K562 (cell line): ENCODE data around the gene DDX11. TPM values are rescaled to one million over a fixed set of nuclear protein-coding genes. Genes with fewer than 3 reads are reported as not detected.
"Not testable (repeated sequence)": the region's sequence is repeated elsewhere in the genome, so short reads cannot be mapped to it uniquely, and the experiment has no call there.

Source experiments
- ATAC-seq: fragments of 200-7000 bp; cut with Tn5 transposase; 3 replicates; pipeline ENCODE4 v1.9.1; 2020; ENCODE audit warnings: moderate library complexity
- BruUV-seq: library from RNA; stranded (reverse); fragments of 400-500 nt; replicated peaks from 2 replicates; lab custom pipeline; 2021; lab: Mats Ljungman, UMichigan
- CTCF ChIA-PET: fragments of 300-600 bp; formaldehyde crosslinking; extraction: SDS; loops from one replicate; lab custom pipeline; 2021; ENCODE audit warnings: low intra/inter-chr PET ratio; lab: Yijun Ruan, JAX
- POLR2A ChIA-PET: fragments of 300-600, 350-650 bp; sonication (Branson Sonifier 250); formaldehyde crosslinking; extraction: SDS; loops from one replicate; lab custom pipeline; 2021; ENCODE audit warnings: antibody characterized with exemption, inconsistent platforms; lab: Yijun Ruan, JAX
- DNase-seq, 4 experiments: peaks; one replicate each; pipeline versions ENCODE4 v3.0.0 to v3.0.0-alpha.2; 2011 to 2018; ENCODE audit warnings: low spot score in 3 of 4, mixed read lengths in 3 of 4; ENCODE audit errors: extremely low read depth in 1 of 4
- FAIRE-seq: peaks from 2 replicates; lab custom pipeline; 2011; peaks lifted over from hg19 to GRCh38; lab: Jason Lieb, UNC
- H2AFZ ChIP-seq: 2 replicates; pipeline ENCODE4 v1.6.0; 2011; ENCODE audit warnings: low read depth, low read length, control low read depth, inconsistent platforms
- H3K27ac ChIP-seq: fragments of 200-600 bp; 3 replicates; pipeline ENCODE4 v1.8.0; 2011; ENCODE audit warnings: low read depth, mild to moderate bottlenecking, control low read depth, inconsistent platforms, low read length, moderate library complexity, mixed read lengths; ENCODE audit errors: extremely low read depth
- H3K27me3 ChIP-seq, 2 experiments: fragments of 300-600 bp in 1 of 2; 2 replicates in 1 of 2; 3 replicates in 1 of 2; pipeline versions ENCODE4 v1.6.0 to v1.8.0; 2011; ENCODE audit warnings: inconsistent platforms in 2 of 2, low read length in 2 of 2, mild to moderate bottlenecking in 1 of 2, mixed read lengths in 1 of 2, moderate library complexity in 1 of 2; ENCODE audit not compliant: control insufficient read depth in 2 of 2, insufficient read depth in 2 of 2
- H3K36me3 ChIP-seq: fragments of 300-600 bp; 3 replicates; pipeline ENCODE4 v1.8.0; 2011; ENCODE audit warnings: mild to moderate bottlenecking, low read length, inconsistent platforms; ENCODE audit not compliant: control insufficient read depth, insufficient read depth
- H3K4me1 ChIP-seq, 2 experiments: fragments of 200-600 bp in 1 of 2; replicated peaks in 1 of 2; 2 replicates in 1 of 2; 3 replicates in 1 of 2; pipeline versions ENCODE4 v1.5.1 to v1.8.0; 2011; ENCODE audit warnings: inconsistent platforms in 2 of 2, low read length in 2 of 2, mild to moderate bottlenecking in 1 of 2, mixed read lengths in 1 of 2, moderate library complexity in 1 of 2; ENCODE audit not compliant: control insufficient read depth in 2 of 2, insufficient read depth in 2 of 2
- H3K4me2 ChIP-seq: 2 replicates; pipeline ENCODE4 v1.6.1; 2011; ENCODE audit warnings: low read length, control low read depth, inconsistent platforms, mixed read lengths; ENCODE audit not compliant: insufficient read depth
- H3K4me3 ChIP-seq: fragments of 200-600 bp; sonication (generic), shearing (Covaris generic); 2 replicates; pipeline ENCODE4 v1.5.1; 2016; ENCODE audit warnings: control low read depth, inconsistent platforms
- H3K79me2 ChIP-seq: fragments of 200-600 bp; 3 replicates; pipeline ENCODE4 v1.8.0; 2011; ENCODE audit warnings: low read length, inconsistent platforms; ENCODE audit not compliant: control insufficient read depth, insufficient read depth
- H3K9ac ChIP-seq, 2 experiments: 2 replicates each; pipeline versions ENCODE4 v1.6.0 to v1.6.1; 2011; ENCODE audit warnings: low read depth in 2 of 2, low read length in 2 of 2, control low read depth in 1 of 2, inconsistent platforms in 1 of 2, mild to moderate bottlenecking in 1 of 2, mixed read lengths in 1 of 2; ENCODE audit not compliant: insufficient read depth in 1 of 2
- H3K9me1 ChIP-seq: one replicate; pipeline ENCODE4 v1.6.0; 2011; ENCODE audit warnings: inconsistent platforms, mild to moderate bottlenecking, low read length, moderate library complexity; ENCODE audit not compliant: control insufficient read depth, insufficient read depth
- H3K9me3 ChIP-seq: replicated peaks from 2 replicates; pipeline ENCODE4 v1.5.1; 2011; ENCODE audit warnings: low read depth, low read length, inconsistent platforms; ENCODE audit not compliant: control insufficient read depth, insufficient read depth
- H4K20me1 ChIP-seq: replicated peaks from 2 replicates; pipeline ENCODE4 v1.6.1; 2011; ENCODE audit warnings: low read length, inconsistent platforms, mixed read lengths; ENCODE audit not compliant: control insufficient read depth, insufficient read depth
- ILF3 ChIP-seq: fragments of 450-650 bp; IDR thresholded peaks from 2 replicates; pipeline ENCODE4 v1.6.1; 2018; ENCODE audit warnings: antibody characterized with exemption, mild to moderate bottlenecking, moderate library complexity, borderline replicate concordance
- KLF1 ChIP-seq: fragments of 450-650 bp; IDR thresholded peaks from 2 replicates; pipeline ENCODE4 v1.6.1; 2016; ENCODE audit warnings: missing genetic modification characterization, missing compliant biosample characterization
- SIN3B ChIP-seq: fragments of 450-650 bp; IDR thresholded peaks from 2 replicates; pipeline ENCODE4 v1.6.1; 2017; ENCODE audit warnings: low read depth, mild to moderate bottlenecking, moderate library complexity
- ZNF146 ChIP-seq: IDR thresholded peaks from one replicate; pipeline ENCODE4 v1.6.1; 2018; ENCODE audit warnings: missing compliant biosample characterization; ENCODE audit not compliant: unreplicated experiment
- ZNF785 ChIP-seq: fragments of 250-450 bp; sonication (Bioruptor Pico); IDR thresholded peaks from 2 replicates; pipeline ENCODE4 v1.4.0; 2020; ENCODE audit warnings: mild to moderate bottlenecking
- WGBS: fragments of 100-300 bp; shearing (Covaris generic); methylation state at CpG from one replicate; pipeline ENCODE4 v1.1.6; 2016; ENCODE audit warnings: low coverage, mixed read lengths; ENCODE audit not compliant: insufficient coverage; ENCODE audit errors: missing lambda C conversion rate; 5-methylcytosine and 5-hydroxymethylcytosine counted together
- in situ Hi-C: fragments of 300-500 bp; cut with MboI; formaldehyde crosslinking; loops from 4 replicates; pipeline ENCODE4 v1.15.0; 2018; ENCODE audit warnings: inconsistent platforms, mixed read lengths
- intact Hi-C: fragments of 100-400 bp; cut with micrococcal nuclease; formaldehyde crosslinking; loops from 2 replicates; pipeline ENCODE4 v1.14.2; 2022
- polyA plus RNA-seq, 8 experiments: library from polyadenylated mRNA; depleted of rRNA in 4 of 8; stranded (reverse) in 5 of 8; unstranded in 3 of 8; fragments of >200 nt; fragmentation: Nextera tagmentation in 2 of 8; fragmentation: Illumina TruSeq in 1 of 8; extraction: Ambion mirVana in 2 of 8; extraction: Trizol in 1 of 8; gene quantifications; 2 replicates each; pipeline versions ENCODE4 v1.2.1 to v1.2.3, GENCODE V29; 2011 to 2014; ENCODE audit warnings: inconsistent platforms in 1 of 8, missing spikeins in 1 of 8
- total RNA-seq, 7 experiments: library from RNA; depleted of rRNA in 6 of 7; stranded (reverse); fragments of >200 nt in 6 of 7; fragmentation: Illumina TruSeq in 2 of 7; extraction: Trizol in 2 of 7; gene quantifications; 2 replicates each; pipeline versions ENCODE4 v1.2.1 to v1.2.3, GENCODE V29; 2011 to 2021; ENCODE audit warnings: low replicate concordance in 1 of 7
- TF ChIP-seq, protein P1 (sequence below): fragments of 250-450 bp; sonication (Bioruptor Pico); IDR thresholded peaks from 2 replicates; pipeline ENCODE4 v1.4.0; 2020; ENCODE audit warnings: borderline replicate concordance
- TF ChIP-seq, protein P2 (sequence below): sonication (generic); formaldehyde crosslinking; IDR thresholded peaks from 2 replicates; pipeline ENCODE4 v1.5.0; 2020; ENCODE audit warnings: missing genetic modification reagents

The DDX11 gene
- total and polyA plus RNA-seq, 9 of the 15 experiments (the other 6 are each of a cell fraction or from before 2014, with no cell fraction given) = 3.6 to 93.2 (median 42.5) TPM

DNA sequence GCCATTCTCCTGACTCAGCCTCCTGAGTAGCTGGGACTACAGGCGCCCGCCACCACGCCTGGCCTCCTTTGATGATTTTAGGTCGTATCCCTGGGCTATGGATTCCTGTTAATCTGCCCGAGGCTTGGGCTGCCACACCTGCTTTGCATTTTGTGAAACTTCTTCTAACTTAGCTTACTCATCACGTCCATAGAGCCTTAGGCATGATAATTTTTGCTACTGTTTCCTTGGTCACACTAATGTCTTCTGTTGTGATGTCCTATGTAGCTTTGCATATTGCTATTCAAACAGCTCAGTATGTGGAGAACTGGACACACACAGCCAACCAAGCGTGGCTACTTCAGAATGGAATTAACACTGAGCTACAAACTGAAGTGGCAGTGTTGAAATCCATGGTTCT is 47.5 kb upstream of the DDX11 start (continued):
- TF ChIP-seq ILF3 (no peak), KLF1 (tag) (no peak), ZNF785 (CRISPR knock-in tag) (no peak), SIN3B (no peak), ZNF146 (CRISPR knock-in tag) (no peak)
- TF ChIP-seq, protein P1, sequence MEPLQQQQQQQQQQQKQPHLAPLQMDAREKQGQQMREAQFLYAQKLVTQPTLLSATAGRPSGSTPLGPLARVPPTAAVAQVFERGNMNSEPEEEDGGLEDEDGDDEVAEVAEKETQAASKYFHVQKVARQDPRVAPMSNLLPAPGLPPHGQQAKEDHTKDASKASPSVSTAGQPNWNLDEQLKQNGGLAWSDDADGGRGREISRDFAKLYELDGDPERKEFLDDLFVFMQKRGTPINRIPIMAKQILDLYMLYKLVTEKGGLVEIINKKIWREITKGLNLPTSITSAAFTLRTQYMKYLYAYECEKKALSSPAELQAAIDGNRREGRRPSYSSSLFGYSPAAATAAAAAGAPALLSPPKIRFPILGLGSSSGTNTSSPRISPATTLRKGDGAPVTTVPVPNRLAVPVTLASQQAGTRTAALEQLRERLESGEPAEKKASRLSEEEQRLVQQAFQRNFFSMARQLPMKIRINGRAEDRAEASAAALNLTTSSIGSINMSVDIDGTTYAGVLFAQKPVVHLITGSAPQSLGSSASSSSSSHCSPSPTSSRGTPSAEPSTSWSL (CRISPR knock-in tag) = no peak
- TF ChIP-seq, protein P2, sequence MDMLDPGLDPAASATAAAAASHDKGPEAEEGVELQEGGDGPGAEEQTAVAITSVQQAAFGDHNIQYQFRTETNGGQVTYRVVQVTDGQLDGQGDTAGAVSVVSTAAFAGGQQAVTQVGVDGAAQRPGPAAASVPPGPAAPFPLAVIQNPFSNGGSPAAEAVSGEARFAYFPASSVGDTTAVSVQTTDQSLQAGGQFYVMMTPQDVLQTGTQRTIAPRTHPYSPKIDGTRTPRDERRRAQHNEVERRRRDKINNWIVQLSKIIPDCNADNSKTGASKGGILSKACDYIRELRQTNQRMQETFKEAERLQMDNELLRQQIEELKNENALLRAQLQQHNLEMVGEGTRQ (CRISPR knock-in tag) = no peak

DNA sequence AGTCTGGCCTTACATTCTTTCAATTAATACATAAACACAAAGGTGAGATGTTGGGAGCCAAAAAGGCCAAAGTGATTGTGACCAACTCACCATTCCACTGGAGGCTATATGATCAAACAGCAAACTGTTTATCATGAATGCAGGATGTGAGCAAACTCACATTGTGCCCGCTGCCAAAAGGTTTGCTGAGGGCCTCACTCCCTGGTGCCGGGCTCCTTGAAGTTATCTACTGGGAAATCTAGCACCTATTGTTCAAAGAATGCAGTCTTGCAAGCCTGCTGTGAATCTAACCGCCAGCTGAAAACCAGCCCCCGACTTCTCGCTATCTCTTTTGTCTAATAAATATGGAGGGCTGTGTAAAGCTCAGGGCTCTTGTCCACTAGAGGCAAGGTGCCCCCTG is 46.7 kb upstream of the DDX11 start:
- H3K9me1 ChIP-seq, H3K4me3 ChIP-seq, H4K20me1 ChIP-seq, H3K9ac ChIP-seq, DNase-seq, H3K27ac ChIP-seq, in situ Hi-C loops, H3K4me2 ChIP-seq, H3K9me3 ChIP-seq, FAIRE-seq, intact Hi-C loops, CTCF ChIA-PET, H3K79me2 ChIP-seq, ATAC-seq, H3K4me1 ChIP-seq, H3K36me3 ChIP-seq, BruUV-seq, H2AFZ ChIP-seq, POLR2A ChIA-PET: not testable (repeated sequence)
- H3K27me3 ChIP-seq = peaks cover 20 to 48% of the 10 kb centered on the region in 2 experiments; a peak in 4 of 5 replicates
- 0% methylated on average over 5 of the region's 5 CpGs for WGBS
